Stimulated activated CD8-positive, alpha-beta memory T cell treated with anti-CD3 and anti-CD28 coated beads, Interleukin-12 subunit alpha, Interleukin-12 subunit beta, amount 100 ng/mL, for 24 hours (primary cell): ENCODE data around the gene BRME1.
"Not testable (repeated sequence)": the region's sequence is repeated elsewhere in the genome, so short reads cannot be mapped to it uniquely, and the experiment has no call there.

ENCODE experiments used
- DNase-seq: peaks from one replicate; pipeline ENCODE4 v3.0.0-alpha.2; 2020; ENCODE audit errors: extremely low read depth

Gene BRME1

GRCh38 chr19:13926715-13927114 is 20.8 kb upstream of the BRME1 start:
- DNase-seq = no peak

GRCh38 chr19:13926010-13926409 is 20.1 kb upstream of the BRME1 start:
- DNase-seq = no peak

GRCh38 chr19:13923194-13923987 is 17.5 kb upstream of the BRME1 start:
- DNase-seq = no peak

- not testable (repeated sequence) for DNase-seq
Observed at GRCh38 chr19:13922118-13922517, 16.2 kb upstream of the BRME1 start.

- DNase-seq = no peak
Observed at GRCh38 chr19:13920940-13921747, 15.2 kb upstream of the BRME1 start.

- DNase-seq = no peak
Observed at GRCh38 chr19:13920524-13920923, 14.6 kb upstream of the BRME1 start.

- DNase-seq = no peak
Observed at GRCh38 chr19:13918726-13919411, 13.0 kb upstream of the BRME1 start.

GRCh38 chr19:13917888-13918406 is 12.0 kb upstream of the BRME1 start:
- DNase-seq = no peak

GRCh38 chr19:13914777-13915176 is 8.9 kb upstream of the BRME1 start:
- no peak for DNase-seq

GRCh38 chr19:13913352-13913751 is 7.4 kb upstream of the BRME1 start:
- no peak for DNase-seq

GRCh38 chr19:13909430-13909829 is 3.5 kb upstream of the BRME1 start:
- no peak for DNase-seq

GRCh38 chr19:13908674-13909073 is 2.8 kb upstream of the BRME1 start:
- DNase-seq = no peak

GRCh38 chr19:13906910-13907309 is 993 bp upstream of the BRME1 start:
- DNase-seq = no peak

GRCh38 chr19:13906521-13906904 is 596 bp upstream of the BRME1 start:
- no peak for DNase-seq

- DNase-seq = no peak
Observed at GRCh38 chr19:13902993-13903555, 2.8 kb downstream of the BRME1 start.

GRCh38 chr19:13899912-13900584 is 5.9 kb downstream of the BRME1 start:
- DNase-seq = no peak

- no peak for DNase-seq
Observed at GRCh38 chr19:13899393-13899792, 6.5 kb downstream of the BRME1 start.

- no peak for DNase-seq
Observed at GRCh38 chr19:13896227-13896626, 9.7 kb downstream of the BRME1 start.

GRCh38 chr19:13894552-13894951 is 11.4 kb downstream of the BRME1 start:
- no peak for DNase-seq

GRCh38 chr19:13892870-13893269 is 13.0 kb downstream of the BRME1 start:
- DNase-seq = no peak

- no peak for DNase-seq
Observed at GRCh38 chr19:13890136-13890535, 15.8 kb downstream of the BRME1 start.
